SK-N-SH (cell line): Measurements from ENCODE around the gene CTAGE6.
"Not testable (repeated sequence)": the region's sequence is repeated elsewhere in the genome, so short reads cannot be mapped to it uniquely, and the experiment has no call there.

ENCODE experiments used
- CTCF ChIP-seq: fragments of 200-600 bp; sonication (generic); IDR thresholded peaks from 2 replicates; pipeline ENCODE4 v1.6.1; 2017; ENCODE audit warnings: antibody characterized with exemption, mild to moderate bottlenecking, moderate library complexity
- EP300 ChIP-seq, 2 experiments: IDR thresholded peaks; 2 replicates each; pipeline versions ENCODE4 v1.4.0 to v1.6.1; 2012; ENCODE audit warnings: borderline replicate concordance in 1 of 2, low read depth in 1 of 2, low read length in 1 of 2
- FOXJ3 ChIP-seq: sonication (generic); formaldehyde crosslinking; IDR thresholded peaks from 2 replicates; pipeline ENCODE4 v1.5.1; 2020; ENCODE audit warnings: mild to moderate bottlenecking, missing genetic modification reagents
- GABPA ChIP-seq: IDR thresholded peaks from 2 replicates; pipeline ENCODE4 v1.4.0; 2012; ENCODE audit warnings: low read depth, mild to moderate bottlenecking
- IRF3 ChIP-seq: fragments of 150-350 bp; IDR thresholded peaks from 2 replicates; pipeline ENCODE4 v1.6.1; 2016; ENCODE audit warnings: mild to moderate bottlenecking, low read depth, low read length
- MEF2A ChIP-seq: IDR thresholded peaks from 2 replicates; pipeline ENCODE4 v1.4.0; 2012; ENCODE audit warnings: low read depth, borderline replicate concordance
- MXI1 ChIP-seq: IDR thresholded peaks from 2 replicates; pipeline ENCODE4 v1.6.1; 2012; ENCODE audit warnings: mild to moderate bottlenecking, low read depth, low read length, improper control_type of control experiment
- RAD21 ChIP-seq: IDR thresholded peaks from 2 replicates; pipeline ENCODE4 v1.6.1; 2012; ENCODE audit warnings: mild to moderate bottlenecking, low read length
- USF1 ChIP-seq: IDR thresholded peaks from 2 replicates; pipeline ENCODE4 v1.4.0; 2012; ENCODE audit warnings: low read depth, borderline replicate concordance
- USF2 ChIP-seq: fragments of 150-350 bp; IDR thresholded peaks from 2 replicates; pipeline ENCODE4 v1.6.1; 2017; ENCODE audit warnings: antibody characterized with exemption, low read length, low read depth, borderline replicate concordance
- YY1 ChIP-seq: IDR thresholded peaks from 2 replicates; pipeline ENCODE4 v1.4.0; 2012; ENCODE audit warnings: low read depth, mild to moderate bottlenecking

- TF ChIP-seq RAD21; MEF2A; CTCF; YY1; EP300 (IDR thresholded peaks at IDR 0.05; ENCODE audit: borderline replicate concordance in 1 of 2, low read depth in 1 of 2, low read length in 1 of 2); FOXJ3 (CRISPR knock-in tag); USF1; GABPA; IRF3; MXI1; USF2: not testable (repeated sequence)
These were observed 39.8 kb upstream of the CTAGE6 start for GRCh38 chr7:143797119-143797895.
